Cerebellar nuclear complex (tissue), 1 donor: Measurements from ENCODE around the gene CDK17.
"Not testable (repeated sequence)": the region's sequence is repeated elsewhere in the genome, so short reads cannot be mapped to it uniquely, and the experiment has no call there.

Experiments
- DNase-seq, 2 experiments: peaks; one replicate each; lab custom pipeline; 2025; lab: John Stamatoyannopoulos, UW

CDK17 gene

DNA sequence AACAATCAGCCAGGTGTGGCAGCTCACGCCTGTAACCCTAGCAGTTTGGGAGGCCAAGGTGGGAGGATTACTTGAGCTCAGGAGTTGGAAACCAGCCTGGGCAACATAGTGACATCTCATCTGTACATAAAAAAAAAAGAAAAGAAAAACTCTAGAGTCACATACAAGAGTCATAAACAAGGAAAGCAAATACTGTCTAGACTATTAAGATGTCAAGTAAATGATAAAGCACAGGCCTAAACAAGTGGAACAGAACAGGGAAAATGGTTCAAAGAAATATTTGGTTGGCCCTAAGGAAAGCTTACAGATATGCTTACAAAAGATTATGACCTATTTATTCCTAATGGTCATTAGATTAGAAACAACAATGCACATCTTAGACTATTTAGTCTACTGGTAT, 12.3 kb downstream of the CDK17 start:
- no peak for DNase-seq

DNA sequence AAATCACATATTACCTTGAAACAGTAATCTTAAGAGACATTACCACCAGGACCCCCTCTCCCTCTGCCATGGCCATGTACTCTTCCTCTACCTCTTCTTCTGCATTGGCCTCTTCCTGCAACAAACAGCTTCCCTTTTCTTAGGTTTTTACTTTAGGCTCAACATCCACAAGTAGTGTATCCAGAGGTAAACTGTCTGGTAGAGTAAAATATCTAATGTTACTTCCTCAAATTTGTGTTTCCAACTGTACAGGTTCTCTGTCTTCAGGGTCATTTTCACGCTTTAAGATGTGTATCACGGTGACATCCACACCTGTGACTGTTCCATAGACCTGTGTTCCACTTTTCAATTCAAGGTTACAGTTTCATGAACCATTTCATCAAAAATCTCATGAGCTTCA, 13.4 kb downstream of the CDK17 start:
- no peak for DNase-seq

DNA sequence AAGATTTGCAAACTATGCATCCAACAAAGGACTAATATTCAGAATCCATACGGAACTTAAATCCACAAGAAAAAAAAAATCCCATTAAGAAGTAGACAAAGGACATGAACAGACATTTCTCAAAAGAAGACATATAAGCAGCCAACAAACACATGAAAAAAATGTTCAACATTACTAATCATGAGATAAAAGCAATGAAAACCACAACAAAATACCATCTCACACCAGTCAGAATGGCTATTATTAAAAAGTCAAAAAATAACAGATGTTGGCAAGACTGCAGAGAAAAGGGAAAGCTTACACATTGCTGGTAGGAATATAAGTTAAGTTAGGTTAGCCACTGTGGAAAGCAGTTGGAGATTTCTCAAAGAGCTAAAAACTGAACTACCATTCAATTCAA, 16.2 kb downstream of the CDK17 start:
- DNase-seq = no peak

DNA sequence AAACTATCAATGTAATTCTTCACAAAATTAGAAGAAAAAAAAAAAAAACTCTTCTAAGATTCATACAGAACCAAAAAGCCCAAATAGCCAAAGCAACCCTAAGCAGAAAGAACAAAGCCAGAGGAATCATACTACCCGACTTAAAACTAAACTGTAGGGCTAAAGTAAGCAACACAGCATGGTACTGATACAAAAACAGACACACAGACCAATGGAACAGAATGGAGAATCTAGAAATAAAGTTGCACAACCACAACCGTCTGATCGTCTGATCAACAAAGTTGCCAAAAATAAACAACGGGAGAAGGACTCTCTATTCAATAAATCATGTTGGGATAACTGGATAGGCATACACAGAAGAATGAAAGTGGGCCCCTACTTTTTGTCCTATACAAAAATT, 16.9 kb downstream of the CDK17 start:
- DNase-seq = no peak

GRCh38 chr12:96379743-96380142, 20.5 kb downstream of the CDK17 start:
- not testable (repeated sequence) for DNase-seq

DNA sequence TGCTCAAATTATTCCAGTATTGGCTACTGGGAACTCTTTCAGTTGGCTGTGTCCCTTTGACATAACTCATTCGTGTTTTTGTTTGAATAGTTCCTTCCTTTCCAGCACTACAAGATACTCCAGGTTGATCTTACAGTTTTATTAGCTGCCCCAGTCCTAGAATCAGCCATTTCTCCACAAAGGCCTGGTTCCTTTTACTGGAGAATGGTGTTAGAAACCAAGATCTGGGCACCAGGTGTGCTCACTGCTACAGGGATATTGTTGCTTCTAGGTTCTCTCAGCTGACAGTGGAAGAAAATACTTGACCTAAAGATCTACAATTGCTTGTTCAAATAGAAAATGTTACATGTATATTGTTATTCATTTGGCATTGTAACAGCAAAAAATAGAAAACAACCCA, 21.9 kb downstream of the CDK17 start:
- no peak for DNase-seq

GRCh38 chr12:96376865-96377264, 23.4 kb downstream of the CDK17 start:
- no peak for DNase-seq

DNA sequence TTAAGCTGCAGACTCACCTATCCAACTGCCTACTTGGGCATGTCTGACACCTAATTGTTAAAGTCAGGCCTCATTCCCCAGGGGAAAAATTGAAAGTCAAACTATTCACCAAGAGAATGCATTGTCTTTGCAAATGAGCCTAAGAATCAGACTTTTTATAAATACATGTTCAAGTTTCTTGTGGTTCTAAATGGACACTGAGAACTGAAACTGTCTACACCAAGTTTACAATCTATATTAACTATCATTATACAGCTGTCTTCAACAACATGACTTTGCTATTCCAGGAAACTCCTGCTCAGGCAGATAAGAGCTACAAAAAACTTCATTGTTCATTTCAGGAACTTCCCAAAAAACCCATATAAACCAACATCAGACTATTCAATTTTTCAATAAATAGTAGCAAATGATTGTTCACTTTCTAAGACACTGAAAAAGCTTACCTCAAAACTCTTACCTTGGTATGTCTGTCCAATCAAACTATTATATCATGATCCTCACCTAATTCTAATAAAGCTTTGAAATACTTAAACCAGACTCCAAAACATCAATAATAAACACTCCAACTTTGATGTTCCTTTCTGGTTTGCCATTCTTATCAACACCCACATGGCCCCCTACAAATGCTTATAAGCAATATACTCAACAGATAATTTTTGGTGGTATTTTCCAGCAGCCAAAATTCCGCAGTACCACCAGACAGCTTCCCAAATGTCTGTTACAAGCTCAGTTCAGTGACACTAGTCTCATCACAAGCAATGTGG, 24.2 kb downstream of the CDK17 start:
- no peak for DNase-seq

- DNase-seq = no peak
These were observed 25.1 kb downstream of the CDK17 start for GRCh38 chr12:96375170-96375569.

DNA sequence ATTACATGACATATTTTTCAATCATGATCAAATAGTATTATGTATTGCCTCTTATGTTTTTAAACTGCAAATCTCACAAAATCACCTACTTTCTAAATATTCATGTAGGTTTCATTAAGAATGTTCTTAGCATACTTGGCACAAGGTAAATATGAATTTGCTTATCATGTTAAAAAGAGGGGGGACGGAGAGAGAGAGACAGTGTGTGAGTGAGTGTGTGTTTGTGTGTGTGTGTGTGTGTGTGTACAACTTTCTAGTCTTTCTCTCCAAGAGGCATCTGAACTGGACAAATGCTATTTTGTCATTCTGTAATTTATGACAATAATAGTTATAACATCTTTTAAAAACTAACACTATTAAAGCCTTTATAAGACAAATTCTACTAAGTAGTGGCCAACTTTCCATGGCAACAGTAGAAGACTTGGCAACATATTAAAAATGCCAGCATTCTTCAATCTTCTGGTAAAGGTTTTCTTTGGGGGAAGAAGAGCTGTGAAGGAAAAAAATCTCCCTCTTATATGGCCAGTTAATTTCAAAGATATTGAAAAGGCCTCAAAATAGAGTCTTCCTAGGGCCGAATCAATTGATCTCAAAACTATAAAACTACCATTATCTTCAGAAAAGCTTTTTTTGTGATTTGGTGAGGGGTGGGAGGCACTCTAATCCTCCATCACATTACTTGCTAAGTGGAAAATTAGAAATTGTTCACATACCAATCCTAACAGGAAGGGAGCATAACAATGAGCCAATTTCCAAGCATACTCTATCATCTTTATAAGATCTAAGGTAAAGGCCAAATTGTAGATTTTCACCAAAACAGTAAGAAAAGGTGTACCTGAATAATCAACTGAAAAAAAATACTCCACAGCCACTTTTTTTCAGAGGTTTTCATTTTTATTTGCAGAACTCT, 28.2 kb downstream of the CDK17 start:
- no peak for DNase-seq

- DNase-seq = no peak
These were observed 29.0 kb downstream of the CDK17 start for GRCh38 chr12:96371138-96371789.

GRCh38 chr12:96368687-96369086, 31.6 kb downstream of the CDK17 start:
- DNase-seq = no peak

GRCh38 chr12:96368233-96368632, 32.0 kb downstream of the CDK17 start:
- DNase-seq = no peak

DNA sequence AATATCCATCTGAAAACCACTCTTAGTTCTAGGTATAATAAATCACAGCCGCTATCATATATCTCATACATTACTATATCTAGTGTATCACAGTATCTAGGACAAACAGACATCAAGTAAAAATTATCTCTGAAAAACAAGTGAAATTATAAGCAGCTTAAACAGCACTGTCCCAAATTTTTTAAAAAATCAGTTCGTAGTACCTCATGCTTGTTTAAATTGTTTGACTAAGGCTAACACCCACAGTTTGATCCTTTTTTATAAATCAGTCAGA, 33.9 kb downstream of the CDK17 start:
- no peak for DNase-seq

DNA sequence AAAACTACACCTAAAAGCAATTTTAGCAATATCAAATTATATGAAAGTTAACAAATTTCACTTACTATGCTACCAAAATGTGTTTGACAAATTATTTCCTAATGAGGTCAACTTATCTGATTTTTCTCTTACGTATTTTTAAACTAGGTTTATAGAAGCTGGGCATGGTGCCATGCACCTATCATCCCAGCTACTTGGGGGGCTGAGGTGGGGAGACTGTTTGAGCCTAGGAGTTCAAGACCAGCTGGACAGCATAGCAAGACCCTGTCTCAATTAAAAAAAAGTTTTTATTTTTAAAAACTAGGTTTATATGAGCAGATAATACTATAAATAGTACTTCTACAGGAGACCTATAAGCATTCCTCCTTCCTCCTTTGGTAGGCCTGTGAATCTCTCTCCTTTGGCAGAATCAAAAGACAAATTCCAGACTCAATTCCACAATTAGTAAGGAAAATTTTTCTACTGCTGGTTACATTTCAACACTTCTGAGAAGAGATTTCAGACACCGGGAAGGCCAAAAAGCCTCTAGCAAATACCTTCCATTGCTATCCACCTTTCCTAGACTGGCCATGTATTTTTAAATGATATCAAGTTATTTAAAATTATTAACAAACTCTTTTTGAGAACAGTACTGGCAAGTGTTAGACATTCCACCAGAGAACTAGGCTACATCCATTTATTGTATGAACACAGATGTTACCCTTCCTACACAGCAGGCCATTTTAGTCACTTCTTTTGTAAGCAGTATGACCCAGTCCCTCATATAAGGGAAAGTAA, 34.4 kb downstream of the CDK17 start:
- DNase-seq = no peak

DNA sequence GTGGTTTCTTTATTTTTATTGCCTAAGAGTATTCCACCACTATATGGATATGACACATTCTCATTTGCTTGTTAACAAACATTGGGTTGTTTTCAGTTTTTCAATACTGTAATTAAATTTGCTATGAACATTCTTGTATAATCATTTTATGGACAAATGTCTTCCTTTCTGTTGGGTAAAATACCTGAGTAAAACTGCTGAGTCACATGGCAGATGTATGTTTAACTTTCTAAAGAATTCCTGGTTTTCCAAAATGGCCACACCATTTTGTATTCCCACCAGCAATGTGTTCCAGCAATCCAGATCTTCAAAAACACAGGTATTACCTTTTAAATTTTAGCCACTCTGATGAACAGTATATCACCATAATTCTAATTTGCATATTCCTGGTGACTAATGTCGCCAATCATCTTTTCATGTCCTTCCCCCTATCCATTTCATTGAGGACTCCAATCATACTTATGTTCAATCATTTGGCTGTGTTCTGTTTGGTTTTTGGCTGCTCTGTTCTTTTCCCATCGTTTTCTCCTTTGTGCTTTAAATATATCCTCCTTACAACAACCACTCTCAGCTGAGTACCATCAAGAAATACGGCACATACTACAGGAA, 36.0 kb downstream of the CDK17 start:
- no peak for DNase-seq

DNA sequence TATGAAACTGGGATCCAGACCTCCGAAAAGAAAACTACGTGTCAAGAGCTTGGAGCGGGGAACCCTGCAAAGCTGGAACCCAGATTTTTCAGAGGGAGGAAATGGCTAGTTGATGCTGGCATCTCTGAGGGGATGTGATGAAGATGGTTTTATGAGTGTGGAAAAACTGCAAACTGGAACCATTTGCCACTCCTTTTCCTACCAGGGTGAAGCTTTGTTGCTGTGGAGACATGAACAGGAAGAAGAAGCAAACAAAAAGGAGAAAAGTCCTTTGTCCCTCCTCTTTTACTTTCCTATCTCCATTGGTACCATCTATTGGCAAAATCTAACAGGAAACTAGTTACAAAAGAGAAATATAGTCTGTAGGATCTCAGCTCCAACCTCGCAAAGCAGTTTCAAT, 39.2 kb downstream of the CDK17 start:
- DNase-seq = no peak

DNA sequence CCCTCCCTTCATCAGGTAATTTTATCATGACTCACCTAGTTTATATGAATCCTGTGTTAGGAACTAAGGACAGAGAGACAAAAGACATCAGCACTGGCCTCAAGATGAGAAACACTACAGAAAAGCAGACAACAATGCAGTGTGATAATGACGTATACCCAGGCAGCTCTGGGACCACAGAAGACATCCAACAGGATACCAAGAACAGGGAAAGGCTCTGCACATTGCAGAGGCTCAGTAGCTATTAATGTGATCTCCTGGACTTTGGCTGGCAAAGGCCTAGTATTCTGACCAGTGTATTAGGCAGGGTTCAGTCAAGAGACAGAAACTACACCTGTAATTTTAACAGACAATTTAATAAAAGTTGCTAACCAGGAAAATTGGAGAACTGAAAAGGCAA, 39.7 kb downstream of the CDK17 start:
- DNase-seq = no peak

GRCh38 chr12:96359328-96359727, 40.9 kb downstream of the CDK17 start:
- no peak for DNase-seq

DNA sequence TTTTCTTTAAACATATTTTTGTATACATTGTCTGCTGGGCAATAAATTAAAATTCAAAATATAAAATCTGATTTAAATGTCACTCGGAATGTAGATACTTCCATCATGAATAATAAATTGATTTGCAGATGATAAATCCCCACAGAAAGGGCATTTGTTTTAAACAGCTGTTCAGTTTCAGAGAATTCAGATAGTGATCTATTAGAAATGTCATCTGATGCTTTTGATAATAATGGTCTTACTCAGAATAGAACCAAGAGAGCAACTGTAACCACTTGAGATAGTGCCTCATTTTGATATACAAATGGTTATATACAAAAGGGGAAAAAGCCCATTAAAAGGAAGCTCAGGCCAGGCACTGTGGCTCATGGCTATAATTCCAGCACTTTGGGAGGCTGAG, 43.4 kb downstream of the CDK17 start:
- no peak for DNase-seq

- DNase-seq = no peak
These were observed 45.2 kb downstream of the CDK17 start for GRCh38 chr12:96354844-96355534.
